CD4-positive, alpha-beta T cell (primary cell): Measurements from ENCODE around the gene MAPK11. TPM values are rescaled to one million over a fixed set of nuclear protein-coding genes. Genes with fewer than 3 reads are reported as not detected.

Experiments
- ATAC-seq: fragments of 200-7000 bp; cut with Tn5 transposase; one replicate; pipeline ENCODE4 v1.10.0; 2022; ENCODE audit warnings: mild to moderate bottlenecking; ENCODE audit not compliant: poor library complexity
- CTCF ChIA-PET: fragments of 350-600 bp; sonication (Branson Sonifier 250); formaldehyde crosslinking; loops from one replicate; lab custom pipeline; 2021; ENCODE audit warnings: antibody characterized with exemption, inconsistent platforms; lab: Charles Lee
- POLR2A ChIA-PET: fragments of 350-600 bp; sonication (Branson Sonifier 250); formaldehyde crosslinking; loops from one replicate; lab custom pipeline; 2021; ENCODE audit warnings: antibody characterized with exemption, inconsistent platforms; lab: Charles Lee
- DNase-seq, 14 experiments: peaks; one replicate each; pipeline ENCODE4 v3.0.0-alpha.2; 2013 to 2020; ENCODE audit warnings: mixed read lengths in 2 of 14
- H3K27ac ChIP-seq, 2 donors: one replicate each; pipeline versions ENCODE4 v1.5.1 to v1.7.0; 2013; ENCODE audit warnings: low read length in 2 of 2, low read depth in 1 of 2, mild to moderate bottlenecking in 1 of 2
- H3K27me3 ChIP-seq, 2 experiments: 1 replicate in 1 of 2; 2 replicates in 1 of 2; pipeline versions ENCODE4 v1.6.1 to v1.7.0; 2013; ENCODE audit warnings: low read length in 2 of 2, control low read depth in 1 of 2, mild to moderate bottlenecking in 1 of 2, moderate library complexity in 1 of 2; ENCODE audit not compliant: insufficient read depth in 2 of 2, control insufficient read depth in 1 of 2
- H3K36me3 ChIP-seq: one replicate; pipeline ENCODE4 v1.6.1; 2013; ENCODE audit warnings: low read length, control low read depth; ENCODE audit not compliant: insufficient read depth
- H3K4me1 ChIP-seq: one replicate; pipeline ENCODE4 v1.6.1; 2013; ENCODE audit warnings: low read length, control low read depth; ENCODE audit not compliant: insufficient read depth
- H3K4me3 ChIP-seq: one replicate; pipeline ENCODE4 v1.5.1; 2013; ENCODE audit warnings: mild to moderate bottlenecking, low read length, moderate library complexity
- H3K9me3 ChIP-seq, 2 experiments: 1 replicate in 1 of 2; 2 replicates in 1 of 2; pipeline versions ENCODE4 v1.6.1 to v1.7.0; 2013; ENCODE audit warnings: low read length in 2 of 2, mild to moderate bottlenecking in 2 of 2, control low read depth in 1 of 2, moderate library complexity in 1 of 2; ENCODE audit not compliant: control insufficient read depth in 1 of 2, insufficient read depth in 1 of 2
- H3K27ac Mint-ChIP-seq: one replicate; pipeline ENCODE4 v1.8.0; 2020; ENCODE audit warnings: mixed read lengths
- H3K27me3 Mint-ChIP-seq: one replicate; pipeline ENCODE4 v1.8.0; 2021; ENCODE audit warnings: mixed read lengths
- H3K36me3 Mint-ChIP-seq: one replicate; pipeline ENCODE4 v1.8.0; 2021; ENCODE audit warnings: low read depth, mixed read lengths
- H3K4me1 Mint-ChIP-seq: one replicate; pipeline ENCODE4 v1.8.0; 2021; ENCODE audit warnings: low read depth, mixed read lengths
- H3K4me3 Mint-ChIP-seq: one replicate; pipeline ENCODE4 v1.8.0; 2020; ENCODE audit warnings: mild to moderate bottlenecking, mixed read lengths
- H3K9me3 Mint-ChIP-seq: one replicate; pipeline ENCODE4 v1.8.0; 2020; ENCODE audit warnings: mixed read lengths
- intact Hi-C, 2 experiments: fragments of 100-400 bp; cut with DNase I in 1 of 2; cut with micrococcal nuclease in 1 of 2; formaldehyde crosslinking; loops; one replicate each; pipeline versions ENCODE4 v1.15.1 to v1.9.0; 2023 to 2025; cut with DNase I, micrococcal nuclease
- total RNA-seq, 174 experiments: library from RNA in 2 of 174; stranded (reverse) in 2 of 174; gene quantifications; one replicate each; pipeline ENCODE4 v1.2.3 and lab custom pipeline; 2021 to 2026
- TF ChIP-seq, protein P1 (sequence below): fragments of 200-600 bp; IDR thresholded peaks from one replicate; pipeline ENCODE4 v1.8.0; 2022; ENCODE audit warnings: antibody characterized with exemption, mild to moderate bottlenecking

Gene MAPK11
- total RNA-seq, 2 experiments from 2014 or later, result 4.2 to 4.9 TPM

DNA sequence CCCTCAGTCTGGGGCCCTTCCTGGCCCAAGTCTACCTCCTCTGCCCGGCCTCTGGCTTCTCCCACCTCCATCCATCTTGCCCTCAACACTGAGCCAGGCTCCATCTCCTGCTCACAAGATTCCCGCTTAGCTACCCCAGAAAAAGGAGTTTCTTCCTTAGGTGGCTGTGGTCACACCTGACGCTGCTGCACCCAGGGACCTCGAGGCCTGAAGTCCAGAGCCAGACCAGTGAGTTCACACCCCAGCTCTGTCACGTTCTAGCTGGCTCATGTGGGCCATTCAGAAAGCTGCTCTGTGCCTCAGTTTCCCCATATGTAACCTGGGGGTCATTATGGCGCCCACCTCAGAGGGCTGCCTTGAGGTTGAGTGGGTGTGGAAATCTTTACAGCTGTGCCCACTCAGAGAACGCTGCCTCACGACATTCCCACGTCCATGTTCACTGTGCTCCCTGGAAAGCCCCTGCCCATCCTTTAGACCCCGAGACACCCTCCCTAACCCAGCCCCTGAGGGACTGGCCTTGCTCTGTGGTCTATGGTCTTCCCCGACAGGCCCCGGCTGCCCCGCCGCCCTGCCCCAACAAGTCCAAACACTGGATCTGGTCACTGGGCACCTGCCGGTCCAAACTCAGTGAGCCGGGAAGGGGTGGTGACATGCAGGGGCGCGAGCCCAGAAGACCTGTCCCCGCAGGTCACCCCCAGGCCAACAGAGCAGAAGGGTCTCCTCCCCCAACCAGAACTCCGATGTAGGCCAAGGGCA, 27.5 kb upstream of the MAPK11 start:
- H3K27ac Mint-ChIP-seq, result no peak overlapping the region
- POLR2A ChIA-PET, result no interaction called here

DNA sequence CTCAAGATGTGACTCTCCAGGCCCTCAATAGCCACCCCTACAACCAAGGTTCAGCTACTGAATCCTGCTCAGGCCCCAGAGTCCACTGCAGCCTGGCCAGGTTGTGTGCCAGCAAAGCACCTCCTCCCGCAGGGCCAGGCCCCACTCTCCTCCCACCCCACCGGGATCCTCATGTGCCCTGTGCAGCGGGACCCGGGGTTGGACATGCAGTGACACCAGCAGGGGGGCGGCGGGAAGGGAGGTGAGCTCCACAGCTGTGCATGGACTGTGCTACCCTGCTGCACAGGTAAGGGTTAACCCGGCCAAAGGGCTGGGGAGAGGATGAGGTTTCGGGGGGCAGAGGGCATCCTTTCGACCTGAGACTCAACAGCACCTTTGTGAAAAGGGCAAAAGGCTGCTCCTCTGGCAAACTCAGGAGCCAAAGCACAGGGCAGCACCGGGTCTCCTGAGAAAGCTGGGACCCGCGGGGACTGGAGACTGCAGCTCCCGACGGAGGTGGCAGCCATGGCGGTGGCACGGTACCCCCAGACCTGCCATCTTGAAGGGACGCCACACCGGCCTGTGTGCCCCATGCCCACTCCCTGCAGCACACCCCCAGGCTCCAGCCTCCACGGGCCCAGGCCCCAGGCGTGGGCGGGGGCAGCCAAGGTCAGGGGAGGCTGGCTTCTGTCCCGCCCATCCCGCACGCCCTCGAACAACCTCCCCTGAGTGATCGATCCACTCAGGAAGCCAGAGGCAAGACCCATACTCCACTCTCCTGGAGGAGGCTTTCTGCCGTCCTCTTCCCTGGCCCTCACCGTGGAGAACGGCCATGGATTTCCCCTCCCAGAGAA, 26.7 kb upstream of the MAPK11 start:
- H3K4me3 Mint-ChIP-seq, result no peak overlapping the region
- H3K4me1 Mint-ChIP-seq, result no peaks in the 10 kb centered on the region
- Histone ChIP-seq H3K4me1 (peaks cover 7% of the 10 kb centered on the region), H3K9me3 (peaks cover 0 to 10% of the 10 kb centered on the region in 2 experiments), H3K36me3 (no peaks in the 10 kb centered on the region), H3K4me3 (no peak overlapping the region), H3K27ac (no peak overlapping the region), H3K27me3 (peaks cover 25 to 27% of the 10 kb centered on the region in 2 experiments)
- TF ChIP-seq, protein P1, sequence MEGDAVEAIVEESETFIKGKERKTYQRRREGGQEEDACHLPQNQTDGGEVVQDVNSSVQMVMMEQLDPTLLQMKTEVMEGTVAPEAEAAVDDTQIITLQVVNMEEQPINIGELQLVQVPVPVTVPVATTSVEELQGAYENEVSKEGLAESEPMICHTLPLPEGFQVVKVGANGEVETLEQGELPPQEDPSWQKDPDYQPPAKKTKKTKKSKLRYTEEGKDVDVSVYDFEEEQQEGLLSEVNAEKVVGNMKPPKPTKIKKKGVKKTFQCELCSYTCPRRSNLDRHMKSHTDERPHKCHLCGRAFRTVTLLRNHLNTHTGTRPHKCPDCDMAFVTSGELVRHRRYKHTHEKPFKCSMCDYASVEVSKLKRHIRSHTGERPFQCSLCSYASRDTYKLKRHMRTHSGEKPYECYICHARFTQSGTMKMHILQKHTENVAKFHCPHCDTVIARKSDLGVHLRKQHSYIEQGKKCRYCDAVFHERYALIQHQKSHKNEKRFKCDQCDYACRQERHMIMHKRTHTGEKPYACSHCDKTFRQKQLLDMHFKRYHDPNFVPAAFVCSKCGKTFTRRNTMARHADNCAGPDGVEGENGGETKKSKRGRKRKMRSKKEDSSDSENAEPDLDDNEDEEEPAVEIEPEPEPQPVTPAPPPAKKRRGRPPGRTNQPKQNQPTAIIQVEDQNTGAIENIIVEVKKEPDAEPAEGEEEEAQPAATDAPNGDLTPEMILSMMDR, result no peak
- CTCF ChIA-PET, result no interaction called here
- H3K27ac Mint-ChIP-seq, result no peak overlapping the region
- no peaks in the 10 kb centered on the region for H3K9me3 Mint-ChIP-seq
- ATAC-seq (no peak), DNase-seq (no peak)
- H3K36me3 Mint-ChIP-seq, result no peaks in the 10 kb centered on the region
- POLR2A ChIA-PET, result no interaction called here
- intact Hi-C loops, result no loop called here
- peaks cover 36% of the 10 kb centered on the region for H3K27me3 Mint-ChIP-seq

More for the DNA sequence above, 27.5 kb upstream of the MAPK11 start:
- Histone ChIP-seq H3K36me3 (no peaks in the 10 kb centered on the region), H3K27me3 (peaks cover 24% of the 10 kb centered on the region in 2 experiments), H3K9me3 (peaks cover 0 to 4% of the 10 kb centered on the region in 2 experiments), H3K4me3 (no peak overlapping the region), H3K4me1 (peaks cover 3% of the 10 kb centered on the region), H3K27ac (no peak overlapping the region)
- CTCF ChIA-PET, result no interaction called here
- no peaks in the 10 kb centered on the region for H3K36me3 Mint-ChIP-seq
- ATAC-seq (no peak), DNase-seq (no peak)
- no peaks in the 10 kb centered on the region for H3K4me1 Mint-ChIP-seq
- H3K4me3 Mint-ChIP-seq, result no peak overlapping the region
- no peaks in the 10 kb centered on the region for H3K9me3 Mint-ChIP-seq
- TF ChIP-seq, protein P1, result no peak
- intact Hi-C loops, result no loop called here
- peaks cover 32% of the 10 kb centered on the region for H3K27me3 Mint-ChIP-seq

DNA sequence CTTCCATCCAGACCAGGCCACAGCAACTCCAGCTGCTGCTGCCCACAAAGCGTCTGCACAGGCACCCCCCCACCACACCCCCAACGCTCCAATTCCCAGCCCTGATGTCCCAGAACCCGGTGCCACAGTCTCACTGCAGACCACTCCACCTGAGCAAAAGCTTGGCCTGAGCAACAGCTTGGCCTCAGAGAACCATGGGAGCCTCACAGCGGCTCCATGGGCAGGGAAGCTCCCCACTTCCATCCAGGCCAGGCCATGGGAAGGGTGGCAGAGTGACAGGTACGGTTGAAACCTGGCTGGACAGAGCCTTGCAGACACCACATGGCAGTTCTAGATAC, 24.1 kb upstream of the MAPK11 start:
- no peak overlapping the region for H3K27ac Mint-ChIP-seq
- ChIA-PET POLR2A (no interaction called here), CTCF (interaction anchor here (1.4 kb wide), 1 partner anchor 18 kb away, joined by 6 read pairs; no protein-coding TSS in a partner anchor)
- ATAC-seq, result no peak
- peaks cover 0 to 18% of the 10 kb centered on the region in 2 experiments for H3K9me3 ChIP-seq
- H3K36me3 Mint-ChIP-seq, result no peaks in the 10 kb centered on the region
- TF ChIP-seq, protein P1, result no peak
- no peak overlapping the region for H3K27ac ChIP-seq
- peaks cover 7% of the 10 kb centered on the region for H3K4me1 ChIP-seq
- DNase-seq, result no peak
- H3K4me3 Mint-ChIP-seq, result no peak overlapping the region
- H3K27me3 ChIP-seq, result peaks cover 36 to 48% of the 10 kb centered on the region in 2 experiments
- H3K27me3 Mint-ChIP-seq, result peaks cover 41% of the 10 kb centered on the region
- no peak overlapping the region for H3K4me3 ChIP-seq
- no peaks in the 10 kb centered on the region for H3K36me3 ChIP-seq
- intact Hi-C loops, result no loop called here
- H3K4me1 Mint-ChIP-seq, result no peaks in the 10 kb centered on the region
- no peaks in the 10 kb centered on the region for H3K9me3 Mint-ChIP-seq
